HL-60 (cell line): ENCODE measurements around the gene PRM1.

Experiments used
- GABPA ChIP-seq: IDR thresholded peaks from 2 replicates; pipeline ENCODE4 v1.6.1; 2012; ENCODE audit warnings: low read depth
- POLR2AphosphoS5 ChIP-seq: IDR thresholded peaks from 2 replicates; pipeline ENCODE4 v1.6.1; 2012; ENCODE audit warnings: low read depth
- REST ChIP-seq: IDR thresholded peaks from 2 replicates; pipeline ENCODE4 v1.6.1; 2012; ENCODE audit warnings: low read depth; ENCODE audit not compliant: insufficient replicate concordance
- SPI1 ChIP-seq: IDR thresholded peaks from 2 replicates; pipeline ENCODE4 v1.6.1; 2012; ENCODE audit warnings: low read depth, mild to moderate bottlenecking, borderline replicate concordance
- TF ChIP-seq, protein P1 (sequence below): IDR thresholded peaks from one replicate; pipeline ENCODE4 v1.5.1; 2011; ENCODE audit warnings: low read length, control low read depth, inconsistent platforms; ENCODE audit not compliant: insufficient read depth

DNA sequence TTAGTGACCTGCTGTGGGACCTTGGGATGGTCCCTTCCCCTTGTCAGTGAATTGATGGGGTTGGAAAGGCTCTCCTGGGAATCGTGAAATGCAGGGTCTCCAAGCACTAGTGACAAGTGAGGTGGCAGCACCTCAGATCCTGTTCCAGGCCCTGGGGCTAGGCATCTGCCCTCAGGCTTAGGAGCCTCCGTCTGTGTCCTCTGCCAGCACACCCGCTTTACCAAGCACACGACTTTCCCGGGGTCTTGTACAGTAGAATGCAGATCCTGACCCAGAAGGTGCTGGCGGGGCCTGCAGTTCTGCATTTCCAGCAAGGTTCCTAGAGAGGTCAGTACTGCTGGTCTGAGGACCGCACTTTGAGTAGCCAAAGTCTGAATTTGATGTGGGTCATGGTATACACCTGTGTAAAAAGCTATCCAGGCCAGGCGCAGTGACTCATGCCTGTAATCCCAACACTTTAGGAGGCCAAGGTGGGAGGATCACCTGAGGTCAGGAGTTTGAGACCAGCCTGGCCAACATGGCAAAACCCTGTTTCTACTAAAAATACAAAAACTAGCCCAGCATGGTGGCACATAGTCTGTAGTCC, 33.3 kb upstream of the PRM1 start:
- TF ChIP-seq, protein P1, sequence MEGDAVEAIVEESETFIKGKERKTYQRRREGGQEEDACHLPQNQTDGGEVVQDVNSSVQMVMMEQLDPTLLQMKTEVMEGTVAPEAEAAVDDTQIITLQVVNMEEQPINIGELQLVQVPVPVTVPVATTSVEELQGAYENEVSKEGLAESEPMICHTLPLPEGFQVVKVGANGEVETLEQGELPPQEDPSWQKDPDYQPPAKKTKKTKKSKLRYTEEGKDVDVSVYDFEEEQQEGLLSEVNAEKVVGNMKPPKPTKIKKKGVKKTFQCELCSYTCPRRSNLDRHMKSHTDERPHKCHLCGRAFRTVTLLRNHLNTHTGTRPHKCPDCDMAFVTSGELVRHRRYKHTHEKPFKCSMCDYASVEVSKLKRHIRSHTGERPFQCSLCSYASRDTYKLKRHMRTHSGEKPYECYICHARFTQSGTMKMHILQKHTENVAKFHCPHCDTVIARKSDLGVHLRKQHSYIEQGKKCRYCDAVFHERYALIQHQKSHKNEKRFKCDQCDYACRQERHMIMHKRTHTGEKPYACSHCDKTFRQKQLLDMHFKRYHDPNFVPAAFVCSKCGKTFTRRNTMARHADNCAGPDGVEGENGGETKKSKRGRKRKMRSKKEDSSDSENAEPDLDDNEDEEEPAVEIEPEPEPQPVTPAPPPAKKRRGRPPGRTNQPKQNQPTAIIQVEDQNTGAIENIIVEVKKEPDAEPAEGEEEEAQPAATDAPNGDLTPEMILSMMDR: no peak
- no peak for TF ChIP-seq REST
- no peak for TF ChIP-seq POLR2AphosphoS5
- no peak for TF ChIP-seq SPI1
- TF ChIP-seq GABPA: no peak
